Ishikawa (cell line): Measurements from ENCODE around the gene C4orf17.

ENCODE experiments used
- CEBPB ChIP-seq: IDR thresholded peaks from 2 replicates; pipeline ENCODE4 v1.6.1; 2012
- CREB1 ChIP-seq: IDR thresholded peaks from 2 replicates; pipeline ENCODE4 v1.6.1; 2012; ENCODE audit warnings: low read depth
- EGR1 ChIP-seq: IDR thresholded peaks from 2 replicates; pipeline ENCODE4 v1.6.1; 2012
- EP300 ChIP-seq: IDR thresholded peaks from 2 replicates; pipeline ENCODE4 v1.6.1; 2012; ENCODE audit warnings: borderline replicate concordance
- FOXM1 ChIP-seq: IDR thresholded peaks from 2 replicates; pipeline ENCODE4 v1.6.1; 2012; ENCODE audit warnings: low read depth, borderline replicate concordance
- NFIC ChIP-seq: IDR thresholded peaks from 2 replicates; pipeline ENCODE4 v1.6.1; 2012
- RAD21 ChIP-seq: IDR thresholded peaks from 2 replicates; pipeline ENCODE4 v1.6.1; 2012; ENCODE audit warnings: low read depth
- TAF1 ChIP-seq: IDR thresholded peaks from 2 replicates; pipeline ENCODE4 v1.6.1; 2012; ENCODE audit warnings: low read depth, mild to moderate bottlenecking
- TCF12 ChIP-seq: IDR thresholded peaks from 2 replicates; pipeline ENCODE4 v1.6.1; 2012; ENCODE audit warnings: low read depth
- TEAD4 ChIP-seq: IDR thresholded peaks from 2 replicates; pipeline ENCODE4 v1.6.1; 2012
- YY1 ChIP-seq: IDR thresholded peaks from 2 replicates; pipeline ENCODE4 v1.6.1; 2012; ENCODE audit warnings: low read depth
- ZBTB7A ChIP-seq: IDR thresholded peaks from 2 replicates; pipeline ENCODE4 v1.6.1; 2012; ENCODE audit warnings: low read depth
- TF ChIP-seq, protein P1 (sequence below): IDR thresholded peaks from 2 replicates; pipeline ENCODE4 v1.6.1; 2012
- TF ChIP-seq, protein P2 (sequence below): IDR thresholded peaks from 2 replicates; pipeline ENCODE4 v1.6.1; 2012
- TF ChIP-seq, protein P3 (sequence below): IDR thresholded peaks from 2 replicates; pipeline ENCODE4 v1.6.1; 2012; ENCODE audit warnings: low read depth, mild to moderate bottlenecking

C4orf17 gene

DNA sequence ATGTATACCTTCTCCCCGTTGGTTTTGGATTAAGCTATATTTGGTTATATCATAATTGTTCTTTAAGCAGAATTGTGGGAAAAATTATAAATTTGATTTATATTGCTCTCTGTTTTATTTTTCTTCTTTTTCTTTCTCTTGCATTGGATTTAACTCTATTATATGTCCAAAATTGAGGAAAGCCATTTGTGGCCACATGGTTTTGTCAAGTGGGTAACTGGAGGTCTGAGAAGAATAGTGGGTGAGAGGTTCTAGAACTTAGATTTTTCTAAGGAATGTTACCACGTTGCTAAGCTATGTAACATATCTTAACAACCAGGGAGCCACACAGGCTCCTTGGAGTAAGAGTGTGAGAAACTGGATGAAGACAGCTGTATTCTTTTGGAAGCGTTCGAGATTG is at the start of gene C4orf17:
C4orf17 (plus strand) TSS at position 301 of the 400 bp plus-strand sequence. CDS start 2,061 bp downstream, outside the sequence.
- TF ChIP-seq FOXM1 (no peak), EP300 (no peak), ZBTB7A (no peak), TAF1 (no peak), TEAD4 (no peak), YY1 (no peak), NFIC (no peak), TCF12 (no peak), EGR1 (no peak), RAD21 (no peak), CREB1 (no peak), CEBPB (no peak)
- TF ChIP-seq, protein P1, sequence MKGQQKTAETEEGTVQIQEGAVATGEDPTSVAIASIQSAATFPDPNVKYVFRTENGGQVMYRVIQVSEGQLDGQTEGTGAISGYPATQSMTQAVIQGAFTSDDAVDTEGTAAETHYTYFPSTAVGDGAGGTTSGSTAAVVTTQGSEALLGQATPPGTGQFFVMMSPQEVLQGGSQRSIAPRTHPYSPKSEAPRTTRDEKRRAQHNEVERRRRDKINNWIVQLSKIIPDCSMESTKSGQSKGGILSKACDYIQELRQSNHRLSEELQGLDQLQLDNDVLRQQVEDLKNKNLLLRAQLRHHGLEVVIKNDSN: no peak
- TF ChIP-seq, protein P2, sequence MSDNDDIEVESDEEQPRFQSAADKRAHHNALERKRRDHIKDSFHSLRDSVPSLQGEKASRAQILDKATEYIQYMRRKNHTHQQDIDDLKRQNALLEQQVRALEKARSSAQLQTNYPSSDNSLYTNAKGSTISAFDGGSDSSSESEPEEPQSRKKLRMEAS: no peak
- TF ChIP-seq, protein P3, sequence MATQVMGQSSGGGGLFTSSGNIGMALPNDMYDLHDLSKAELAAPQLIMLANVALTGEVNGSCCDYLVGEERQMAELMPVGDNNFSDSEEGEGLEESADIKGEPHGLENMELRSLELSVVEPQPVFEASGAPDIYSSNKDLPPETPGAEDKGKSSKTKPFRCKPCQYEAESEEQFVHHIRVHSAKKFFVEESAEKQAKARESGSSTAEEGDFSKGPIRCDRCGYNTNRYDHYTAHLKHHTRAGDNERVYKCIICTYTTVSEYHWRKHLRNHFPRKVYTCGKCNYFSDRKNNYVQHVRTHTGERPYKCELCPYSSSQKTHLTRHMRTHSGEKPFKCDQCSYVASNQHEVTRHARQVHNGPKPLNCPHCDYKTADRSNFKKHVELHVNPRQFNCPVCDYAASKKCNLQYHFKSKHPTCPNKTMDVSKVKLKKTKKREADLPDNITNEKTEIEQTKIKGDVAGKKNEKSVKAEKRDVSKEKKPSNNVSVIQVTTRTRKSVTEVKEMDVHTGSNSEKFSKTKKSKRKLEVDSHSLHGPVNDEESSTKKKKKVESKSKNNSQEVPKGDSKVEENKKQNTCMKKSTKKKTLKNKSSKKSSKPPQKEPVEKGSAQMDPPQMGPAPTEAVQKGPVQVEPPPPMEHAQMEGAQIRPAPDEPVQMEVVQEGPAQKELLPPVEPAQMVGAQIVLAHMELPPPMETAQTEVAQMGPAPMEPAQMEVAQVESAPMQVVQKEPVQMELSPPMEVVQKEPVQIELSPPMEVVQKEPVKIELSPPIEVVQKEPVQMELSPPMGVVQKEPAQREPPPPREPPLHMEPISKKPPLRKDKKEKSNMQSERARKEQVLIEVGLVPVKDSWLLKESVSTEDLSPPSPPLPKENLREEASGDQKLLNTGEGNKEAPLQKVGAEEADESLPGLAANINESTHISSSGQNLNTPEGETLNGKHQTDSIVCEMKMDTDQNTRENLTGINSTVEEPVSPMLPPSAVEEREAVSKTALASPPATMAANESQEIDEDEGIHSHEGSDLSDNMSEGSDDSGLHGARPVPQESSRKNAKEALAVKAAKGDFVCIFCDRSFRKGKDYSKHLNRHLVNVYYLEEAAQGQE: no peak

DNA sequence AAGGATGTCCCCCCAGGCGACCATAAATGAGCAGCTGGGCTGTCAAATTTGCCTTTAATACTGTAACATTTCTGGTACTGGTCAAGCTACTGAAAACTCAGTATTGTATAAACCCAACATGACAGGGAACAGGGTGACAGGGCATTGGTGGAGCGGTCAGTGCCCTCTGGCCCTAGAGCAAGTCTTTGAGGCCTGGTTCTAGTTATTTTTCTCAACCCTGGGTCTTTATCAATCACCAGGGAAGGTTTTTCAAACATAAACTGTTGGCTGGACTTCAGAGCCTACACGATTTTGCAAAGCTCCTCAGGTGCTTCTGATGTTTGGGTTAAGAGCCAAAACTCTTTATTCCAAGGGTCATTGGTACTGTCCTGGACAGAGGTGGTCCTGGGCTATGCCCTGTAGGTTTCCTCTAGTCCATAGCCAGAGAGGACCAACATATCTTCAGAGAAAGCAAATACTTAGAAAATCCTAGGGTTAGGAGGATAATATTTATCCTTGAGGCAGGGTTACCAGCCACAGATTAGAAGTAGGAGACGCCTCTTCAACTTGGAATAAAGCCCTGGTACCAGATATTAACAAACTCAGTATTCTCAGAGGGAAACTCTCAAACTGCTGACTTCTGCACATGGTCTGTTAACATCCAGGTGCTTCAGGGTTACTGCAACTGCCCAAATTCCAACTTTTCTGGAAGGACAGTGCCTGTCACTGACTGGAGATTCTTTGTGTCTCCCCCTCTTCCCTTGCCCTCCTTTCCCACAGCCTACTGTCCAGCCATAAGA is 49.0 kb upstream of the C4orf17 start:
- TF ChIP-seq CEBPB (no peak), EGR1 (no peak), CREB1 (no peak), FOXM1 (no peak), ZBTB7A (no peak), NFIC (no peak), TEAD4 (no peak), RAD21 (no peak), TCF12 (no peak), EP300 (no peak), TAF1 (no peak), YY1 (no peak)
- TF ChIP-seq, protein P1: no peak
- TF ChIP-seq, protein P2: no peak
- TF ChIP-seq, protein P3: no peak

DNA sequence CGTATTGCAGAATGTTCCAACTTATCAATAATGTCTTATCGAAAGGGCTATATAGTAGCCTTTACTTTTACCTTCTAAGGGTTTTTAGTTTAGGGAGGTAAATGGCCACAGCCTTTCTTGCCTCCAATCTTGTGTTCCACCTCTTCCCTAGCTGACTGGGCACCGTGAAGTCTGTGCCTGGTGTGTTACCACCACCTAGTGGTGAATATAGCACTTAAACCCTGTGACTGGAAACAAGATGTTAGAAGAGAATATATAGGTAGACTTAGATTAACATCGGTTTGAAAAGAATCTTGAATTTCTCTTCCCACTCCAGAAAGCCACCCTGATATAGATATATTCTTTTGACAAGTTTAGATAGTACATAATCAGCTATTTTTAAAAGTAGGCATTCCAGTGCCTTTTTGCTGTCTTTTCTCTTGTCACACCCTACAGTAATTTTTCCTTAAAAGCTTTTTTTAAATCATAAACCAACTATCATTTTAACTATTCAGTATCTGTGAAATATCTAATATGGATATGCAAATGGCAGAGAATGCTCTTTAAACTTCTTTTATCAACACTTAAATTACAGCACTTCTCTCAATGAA is 47.9 kb upstream of the C4orf17 start:
- TF ChIP-seq ZBTB7A (no peak), TEAD4 (no peak), NFIC (no peak), EP300 (no peak), CREB1 (no peak), CEBPB (no peak), RAD21 (peak; percentile 98), TAF1 (no peak)

DNA sequence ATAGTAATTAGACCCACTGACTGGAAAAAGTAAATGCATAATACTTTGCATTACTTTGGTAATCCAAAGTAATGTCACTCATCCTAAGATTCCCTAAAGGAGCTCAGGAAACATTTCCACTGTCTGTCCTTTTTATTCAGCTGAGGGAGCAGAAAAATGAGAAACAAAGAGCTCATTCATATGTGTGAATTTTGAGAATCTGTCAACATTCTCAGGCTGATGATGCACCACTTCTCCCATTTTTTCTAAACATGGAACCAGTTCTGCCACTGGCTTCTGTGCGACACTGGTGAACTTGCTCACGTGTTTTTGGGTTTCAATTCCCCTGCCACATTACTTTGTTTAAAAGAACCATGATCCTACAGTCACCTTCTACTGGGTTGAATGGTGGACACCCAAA is 47.3 kb upstream of the C4orf17 start:
- no peak for TF ChIP-seq NFIC
- TF ChIP-seq FOXM1: no peak
- no peak for TF ChIP-seq EP300
- TF ChIP-seq, protein P1: no peak
- TF ChIP-seq, protein P3: no peak
- TF ChIP-seq, protein P2: no peak
- TF ChIP-seq TEAD4: no peak
- no peak for TF ChIP-seq YY1
- no peak for TF ChIP-seq TCF12
- no peak for TF ChIP-seq CEBPB
- no peak for TF ChIP-seq CREB1
- no peak for TF ChIP-seq RAD21
- no peak for TF ChIP-seq ZBTB7A
- TF ChIP-seq EGR1: no peak
